ENCODE data around the gene ELF1.
"Not testable (repeated sequence)": the region's sequence is repeated elsewhere in the genome, so short reads cannot be mapped to it uniquely, and the experiment has no call there.

Gene ELF1

GRCh38 chr13:40929883-40930282 lies 89.2 kb downstream of the ELF1 start:
- DNase-seq: not testable (repeated sequence)

GRCh38 chr13:40928980-40929379 lies 90.1 kb downstream of the ELF1 start:
- DNase-seq: no peak

GRCh38 chr13:40927929-40928328 lies 91.2 kb downstream of the ELF1 start:
- no peak for DNase-seq

- no peak for DNase-seq
Measured at GRCh38 chr13:40923867-40924266, 95.2 kb downstream of the ELF1 start.

GRCh38 chr13:40922437-40923040 lies 96.6 kb downstream of the ELF1 start:
- peak in 1 of 6 experiments; percentile 8 for DNase-seq

- no peak for DNase-seq
Measured at GRCh38 chr13:40920826-40921225, 98.3 kb downstream of the ELF1 start.

GRCh38 chr13:40919901-40920300 lies 99.2 kb downstream of the ELF1 start:
- not testable (repeated sequence) for DNase-seq

GRCh38 chr13:40916207-40916998 lies 102.7 kb downstream of the ELF1 start:
- no peak for DNase-seq

GRCh38 chr13:40914863-40915262 lies 104.3 kb downstream of the ELF1 start:
- not testable (repeated sequence) for DNase-seq

- no peak for DNase-seq
Measured at GRCh38 chr13:40911341-40911740, 107.8 kb downstream of the ELF1 start.

- no peak for DNase-seq
Measured at GRCh38 chr13:40910324-40911050, 108.6 kb downstream of the ELF1 start.

- not testable (repeated sequence) for DNase-seq
Measured at GRCh38 chr13:40909541-40910200, 109.4 kb downstream of the ELF1 start.

GRCh38 chr13:40908546-40908945 lies 110.6 kb downstream of the ELF1 start:
- no peak for DNase-seq

- DNase-seq: not testable (repeated sequence)
Measured at GRCh38 chr13:40901032-40901431, 118.1 kb downstream of the ELF1 start.

GRCh38 chr13:40900568-40900967 lies 118.5 kb downstream of the ELF1 start:
- not testable (repeated sequence) for DNase-seq

GRCh38 chr13:40897053-40897452 lies 122.1 kb downstream of the ELF1 start:
- DNase-seq: no peak

GRCh38 chr13:40895227-40896184 lies 123.6 kb downstream of the ELF1 start:
- DNase-seq: no peak

GRCh38 chr13:40893573-40893972 lies 125.5 kb downstream of the ELF1 start:
- DNase-seq: not testable (repeated sequence)

GRCh38 chr13:40886017-40886416 lies 133.1 kb downstream of the ELF1 start:
- no peak for DNase-seq

- not testable (repeated sequence) for DNase-seq
Measured at GRCh38 chr13:40884175-40884574, 134.9 kb downstream of the ELF1 start.
